HL-60/S4 treated with retinoic acid at 250 ng/mL for 4 days and 3 days (cell line): Measurements from ENCODE around the gene ZSCAN22.
"Not testable (repeated sequence)": the region's sequence is repeated elsewhere in the genome, so short reads cannot be mapped to it uniquely, and the experiment has no call there.

Experiments used
- in situ Hi-C: fragments of 300-500 bp; cut with MboI; formaldehyde crosslinking; loops from 2 replicates; pipeline ENCODE4 v1.7.0; 2022; ENCODE audit warnings: low sequenced_read_pairs

Gene ZSCAN22

DNA sequence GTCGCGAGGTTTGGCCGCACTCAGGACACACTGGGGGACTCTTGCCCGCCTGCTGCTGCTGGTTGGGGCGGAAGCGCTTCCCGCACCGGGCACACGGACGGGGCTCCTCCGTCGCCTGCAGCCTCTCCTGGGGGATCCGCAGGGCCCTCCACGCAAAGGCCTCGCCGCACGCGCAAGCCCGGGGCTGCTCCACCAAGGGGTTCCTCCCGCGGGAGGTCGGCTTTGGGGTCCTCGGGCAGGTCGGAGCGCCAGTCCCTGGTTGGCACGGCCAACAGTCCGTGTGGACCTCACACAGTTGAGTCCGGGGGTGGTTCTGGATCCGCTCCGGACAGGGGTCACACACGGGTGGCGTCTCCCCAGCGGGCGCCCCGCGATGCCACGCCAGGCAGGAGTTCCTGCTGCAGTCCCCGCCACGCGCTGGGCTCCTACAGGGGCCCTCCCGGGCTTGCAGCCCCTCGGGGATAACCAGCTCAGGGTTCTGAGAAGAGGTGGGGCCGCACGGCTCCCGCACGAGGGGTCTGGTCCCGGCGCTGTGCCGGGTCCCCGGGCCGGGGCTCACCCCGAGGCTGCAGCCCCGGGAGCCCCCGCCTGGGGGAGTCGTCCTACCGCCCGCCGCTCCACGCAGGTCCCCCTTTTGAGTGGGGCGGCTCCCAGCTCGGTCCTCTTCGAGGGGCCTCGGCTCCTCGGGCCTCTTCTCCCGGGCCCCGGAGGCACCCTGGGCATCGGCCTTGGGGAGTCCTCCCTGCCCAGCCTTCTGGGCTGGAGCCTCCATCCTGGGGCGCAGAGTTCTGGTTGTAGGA, 42.0 kb downstream of the ZSCAN22 start:
- in situ Hi-C loops = no loop called here

DNA sequence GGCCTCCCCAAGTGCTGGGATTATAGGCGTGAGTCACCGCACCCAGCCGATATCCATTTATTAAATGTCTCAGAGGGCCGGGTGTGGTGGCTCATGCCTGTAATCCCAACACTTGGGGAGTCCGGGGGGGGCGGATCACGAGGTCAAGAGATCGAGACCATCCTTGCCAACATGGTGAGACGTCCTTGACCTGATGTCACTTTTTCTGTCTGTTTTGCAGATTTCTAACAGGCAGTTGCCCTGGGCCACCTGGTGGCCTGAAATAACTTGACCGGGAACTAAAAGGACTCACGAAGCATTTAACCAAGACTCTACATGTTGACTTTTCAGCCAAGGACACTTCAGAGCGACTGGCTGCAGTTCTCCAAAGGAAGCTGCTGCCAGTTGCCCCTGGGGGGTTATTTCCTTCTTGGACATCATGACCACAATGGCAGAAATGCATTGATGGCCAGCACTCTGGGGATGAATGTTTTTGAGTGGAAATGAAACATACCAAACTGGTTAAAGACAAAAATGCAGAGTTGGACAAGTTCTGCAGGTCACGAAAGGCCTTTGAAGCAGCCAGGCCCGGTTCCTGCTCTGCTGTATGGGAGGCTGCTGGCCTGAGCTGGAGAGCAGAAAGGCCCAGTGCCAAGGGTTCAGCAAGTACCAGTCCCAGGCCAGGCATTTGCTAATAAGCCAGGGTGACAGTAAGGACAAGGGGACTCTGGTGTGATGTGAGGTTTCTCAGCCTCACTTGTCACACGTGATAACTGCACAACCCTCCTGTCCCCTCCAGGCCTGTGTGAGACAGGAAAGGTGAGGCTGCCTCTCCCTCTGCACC, 45.7 kb downstream of the ZSCAN22 start:
- in situ Hi-C loops = no loop called here

DNA sequence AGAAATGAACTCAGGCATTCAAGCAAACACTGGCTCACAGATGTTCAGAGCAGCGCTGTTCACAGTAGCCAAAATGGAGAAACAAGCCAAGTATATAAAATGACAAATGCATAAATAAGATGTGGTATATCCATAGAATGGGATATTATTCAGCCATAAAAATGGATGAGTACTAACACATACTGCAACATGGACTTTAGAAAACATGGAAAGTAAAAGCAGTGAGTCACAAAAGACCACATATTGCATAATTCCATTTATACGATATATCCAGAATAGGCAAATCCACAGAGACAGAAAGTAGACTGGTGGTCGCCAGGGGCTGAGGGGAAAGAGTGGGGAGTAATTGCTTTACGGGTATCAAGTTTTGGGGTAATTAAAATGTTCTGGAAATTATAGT, 47.4 kb downstream of the ZSCAN22 start:
- in situ Hi-C loops = no loop called here

DNA sequence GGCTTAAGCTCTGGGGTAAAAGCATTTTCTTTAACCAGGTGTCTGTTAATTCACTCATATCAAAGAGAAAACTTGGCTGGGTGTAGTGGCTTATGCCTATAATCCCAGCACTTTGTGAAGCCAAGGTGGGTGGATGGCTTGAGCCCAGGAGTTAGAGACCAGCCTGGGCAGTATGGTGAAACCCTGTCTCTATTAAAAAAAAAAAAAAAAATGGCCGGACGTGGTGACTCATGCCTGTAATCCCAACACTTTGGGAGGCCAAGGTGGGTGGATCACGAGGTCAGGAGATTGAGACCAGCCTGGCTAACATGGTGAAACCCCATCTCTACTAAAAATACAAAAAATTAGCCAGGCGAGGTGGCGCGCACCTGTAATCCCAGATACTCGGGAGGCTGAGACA, 49.9 kb downstream of the ZSCAN22 start:
- in situ Hi-C loops = not testable (repeated sequence)

DNA sequence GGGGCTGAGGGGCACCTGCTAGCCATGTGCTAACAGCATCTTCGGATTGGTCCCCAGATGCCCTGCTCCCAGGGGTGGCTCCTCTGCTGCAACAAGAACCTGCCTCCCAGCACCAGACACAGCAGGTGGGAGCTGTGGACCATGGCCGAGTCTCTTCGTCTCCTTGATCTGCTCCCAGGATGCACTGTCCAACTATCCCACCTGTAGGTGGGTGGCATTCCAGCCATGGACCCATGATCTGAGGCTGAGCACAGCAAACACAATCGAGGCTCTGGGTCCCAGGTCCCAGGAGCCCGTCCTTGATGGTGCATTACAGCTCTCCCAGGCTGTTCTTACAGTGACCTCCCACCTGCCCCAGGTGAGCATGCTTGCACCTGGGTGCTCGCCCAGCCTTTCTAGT, 52.5 kb downstream of the ZSCAN22 start:
- in situ Hi-C loops = no loop called here

DNA sequence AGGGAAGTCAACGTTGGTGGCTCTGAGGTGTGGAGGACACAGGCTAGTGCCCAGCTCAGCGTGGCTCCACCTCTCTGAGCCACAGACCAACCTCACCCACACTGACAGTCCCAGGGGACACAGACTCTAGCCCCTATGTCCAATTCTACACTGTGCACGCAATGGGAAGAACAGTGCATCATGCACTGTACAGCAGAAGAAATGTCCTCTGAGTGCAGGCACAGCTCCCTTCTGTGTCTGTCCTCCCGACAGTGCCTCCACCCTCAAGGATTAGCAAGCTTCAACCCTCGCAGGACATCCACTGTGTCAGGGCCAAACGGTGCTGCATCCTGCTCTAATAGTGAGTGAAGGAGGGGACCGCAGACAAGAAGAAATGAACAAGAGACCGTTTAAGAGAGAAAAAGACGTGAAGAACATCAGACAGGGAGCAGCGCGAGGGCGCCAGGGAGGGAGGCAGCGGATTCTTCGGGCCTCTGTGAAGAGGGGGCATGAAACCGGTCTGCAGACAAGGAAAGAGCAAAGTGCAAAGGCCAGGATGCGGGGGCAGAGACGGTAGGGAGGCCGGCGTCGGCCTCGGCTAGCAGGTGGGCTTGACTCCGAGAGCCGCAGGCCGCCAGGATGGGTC, 53.4 kb downstream of the ZSCAN22 start:
- in situ Hi-C loops = no loop called here

DNA sequence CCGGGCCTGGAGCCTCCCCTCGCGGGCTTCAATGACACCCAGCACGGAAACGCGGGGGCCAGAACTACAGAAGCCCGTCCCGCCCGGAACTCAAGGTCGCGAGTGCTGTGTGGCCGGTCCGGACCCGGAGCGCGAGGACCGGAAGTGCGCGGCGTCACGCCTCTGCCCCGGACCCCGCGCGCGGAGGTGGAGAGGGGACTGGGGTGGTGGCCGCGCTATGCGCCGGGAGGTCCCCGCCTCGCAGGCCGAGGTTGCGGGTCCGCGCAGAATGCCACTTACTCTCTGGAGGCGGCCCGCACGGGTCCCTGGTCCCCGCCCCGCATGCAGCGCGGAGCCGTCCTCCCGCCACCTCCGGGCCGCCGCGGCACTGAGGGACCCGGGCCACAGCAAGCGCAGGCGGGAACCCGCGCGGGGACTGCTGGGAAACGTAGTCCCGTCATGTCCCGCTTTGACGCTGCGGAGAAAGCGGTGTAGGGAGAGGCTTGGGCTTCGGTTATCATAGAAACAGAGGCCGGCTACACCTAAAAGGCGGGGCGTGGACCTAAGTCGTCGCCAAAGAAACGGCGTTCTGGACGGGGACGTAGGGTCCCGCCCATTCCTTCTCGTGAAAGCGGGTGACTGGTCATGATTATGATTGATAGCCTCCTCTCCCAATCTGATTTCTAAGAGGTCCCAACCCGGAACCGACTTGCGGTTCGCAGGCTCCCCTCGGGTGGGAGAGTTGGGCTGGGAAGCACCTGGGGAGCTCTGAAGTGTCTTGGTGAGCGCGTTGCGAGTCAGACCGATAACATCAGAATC, 54.1 kb downstream of the ZSCAN22 start, which contains the start of gene ZNF837:
ZNF837 (minus strand) TSS at position 369 of the 798 bp plus-strand sequence. CDS start 11,698 bp downstream, outside the sequence.
- in situ Hi-C loops = no loop called here

DNA sequence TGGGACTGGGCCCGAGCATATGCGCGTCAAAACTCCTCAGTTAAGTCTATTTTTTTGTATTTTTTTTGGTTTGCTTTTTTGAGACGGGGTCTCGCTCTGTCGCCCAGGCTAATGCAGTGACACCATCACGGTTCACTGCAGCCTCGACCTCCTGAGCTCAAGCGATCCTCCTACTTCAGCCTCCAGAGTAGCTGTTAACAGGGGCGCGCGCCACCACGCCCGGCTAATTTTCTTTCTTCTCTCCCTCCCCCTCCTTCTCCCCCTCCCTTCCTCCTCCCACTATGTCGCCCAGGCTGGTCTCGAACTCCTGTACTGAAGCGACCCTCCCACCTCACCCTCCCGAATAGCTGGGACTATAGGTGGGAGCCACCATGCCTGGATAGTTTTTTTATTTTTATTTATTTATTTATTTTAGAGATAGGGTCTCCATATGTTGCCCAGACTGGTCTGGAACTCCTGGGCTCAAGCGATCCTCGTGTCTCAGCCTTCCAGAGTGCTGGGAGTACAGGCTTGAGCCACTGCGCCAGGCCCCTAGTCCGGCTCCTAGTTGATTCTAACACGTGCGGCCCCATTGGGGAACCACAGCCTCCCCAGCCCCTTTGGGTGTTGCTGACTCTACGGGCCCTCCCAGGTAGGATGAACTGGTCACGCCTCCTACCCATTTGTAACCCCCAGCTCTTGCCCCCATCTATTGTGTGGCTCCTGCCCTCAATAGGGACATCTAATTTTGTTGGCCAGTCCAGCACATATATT, 54.8 kb downstream of the ZSCAN22 start:
- in situ Hi-C loops = no loop called here

DNA sequence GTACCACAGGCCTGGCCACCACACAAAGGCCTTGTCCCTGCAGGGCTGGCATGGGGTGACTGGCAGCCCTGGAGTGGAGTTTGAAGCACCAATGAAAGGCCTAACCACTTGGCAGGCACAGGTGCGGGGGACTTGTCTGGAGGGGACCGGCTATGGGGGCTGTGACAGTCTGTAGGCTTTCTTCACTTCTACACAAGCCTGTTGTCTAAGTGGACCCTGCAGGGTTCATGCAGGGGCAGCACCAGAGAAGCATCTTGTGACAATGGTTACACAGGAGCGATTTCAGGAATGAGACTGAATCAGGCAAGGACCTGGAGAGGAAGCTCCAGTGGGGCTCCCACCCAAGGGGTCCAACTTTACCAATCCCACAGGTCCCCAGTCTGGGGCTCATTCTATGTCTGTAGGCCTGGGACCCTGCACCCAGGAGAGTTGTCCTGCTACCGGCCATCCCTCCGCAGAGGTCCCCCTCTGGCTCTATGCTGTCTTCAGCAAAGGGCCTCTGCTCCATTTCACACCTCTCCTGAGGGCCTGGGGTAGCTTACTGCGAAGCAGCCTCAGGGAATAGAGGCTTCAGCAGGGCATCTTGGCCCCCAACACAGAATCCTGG, 56.3 kb downstream of the ZSCAN22 start:
- in situ Hi-C loops = no loop called here

DNA sequence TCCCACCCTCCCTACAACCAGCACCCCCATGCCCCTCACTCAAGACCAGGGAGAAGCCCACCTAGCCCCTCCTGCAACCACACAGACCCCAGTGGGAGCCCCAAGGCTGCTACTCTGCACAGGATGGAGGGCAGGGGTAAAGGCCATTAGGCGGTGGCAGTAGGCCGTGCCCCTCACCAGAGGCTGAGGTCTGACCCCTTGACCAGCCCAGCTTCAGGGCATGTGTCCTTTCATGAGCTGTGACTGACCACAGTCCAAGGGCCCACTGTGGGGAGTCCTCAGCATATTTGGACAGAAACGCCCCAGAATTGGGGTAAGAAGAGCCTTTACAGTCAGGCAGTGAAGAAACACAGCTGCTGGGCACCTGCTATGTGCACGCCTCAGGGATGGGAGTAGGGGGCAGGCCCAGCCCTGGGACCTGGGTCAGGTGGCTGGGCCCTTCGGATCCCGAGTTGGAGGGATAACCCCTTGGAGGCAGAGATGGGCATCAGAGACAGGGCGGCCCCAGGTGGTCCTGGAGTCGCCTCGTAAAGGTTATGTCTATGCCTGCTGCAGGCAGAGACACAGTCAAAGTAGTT, 58.6 kb downstream of the ZSCAN22 start:
- in situ Hi-C loops = no loop called here

DNA sequence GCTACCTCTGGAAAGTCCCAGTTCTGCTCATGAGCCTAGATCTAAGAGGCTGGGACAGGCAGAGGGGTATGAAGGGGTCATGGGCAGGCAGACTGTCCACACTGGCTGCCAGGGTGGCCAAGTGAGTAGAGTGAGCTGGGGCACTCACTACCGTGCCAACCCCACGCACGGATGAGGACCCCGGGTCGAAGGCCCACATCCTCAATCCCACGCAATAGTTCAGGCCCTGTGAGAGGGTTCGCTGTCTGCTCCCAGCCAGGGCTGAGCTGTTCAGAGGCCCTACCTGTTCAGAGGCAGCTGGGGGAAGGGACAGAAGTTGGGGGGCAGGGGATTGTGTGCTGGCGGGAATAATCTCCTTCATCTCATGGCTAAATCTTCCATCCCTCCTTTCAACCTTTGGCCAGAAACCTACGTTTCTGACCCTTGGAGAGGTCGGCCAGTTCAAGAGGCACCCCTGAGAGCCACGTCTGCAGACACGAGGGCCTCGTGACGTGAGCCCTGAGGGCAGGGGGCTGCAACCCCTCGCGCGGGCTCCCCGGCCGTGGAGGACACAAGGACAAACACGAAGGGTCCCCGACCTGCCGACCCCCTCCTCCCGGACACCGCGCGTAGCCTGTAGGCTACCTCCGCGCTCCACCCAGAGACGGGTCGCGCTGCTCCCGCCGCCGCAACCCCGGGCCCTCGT, 59.2 kb downstream of the ZSCAN22 start:
- in situ Hi-C loops = no loop called here

DNA sequence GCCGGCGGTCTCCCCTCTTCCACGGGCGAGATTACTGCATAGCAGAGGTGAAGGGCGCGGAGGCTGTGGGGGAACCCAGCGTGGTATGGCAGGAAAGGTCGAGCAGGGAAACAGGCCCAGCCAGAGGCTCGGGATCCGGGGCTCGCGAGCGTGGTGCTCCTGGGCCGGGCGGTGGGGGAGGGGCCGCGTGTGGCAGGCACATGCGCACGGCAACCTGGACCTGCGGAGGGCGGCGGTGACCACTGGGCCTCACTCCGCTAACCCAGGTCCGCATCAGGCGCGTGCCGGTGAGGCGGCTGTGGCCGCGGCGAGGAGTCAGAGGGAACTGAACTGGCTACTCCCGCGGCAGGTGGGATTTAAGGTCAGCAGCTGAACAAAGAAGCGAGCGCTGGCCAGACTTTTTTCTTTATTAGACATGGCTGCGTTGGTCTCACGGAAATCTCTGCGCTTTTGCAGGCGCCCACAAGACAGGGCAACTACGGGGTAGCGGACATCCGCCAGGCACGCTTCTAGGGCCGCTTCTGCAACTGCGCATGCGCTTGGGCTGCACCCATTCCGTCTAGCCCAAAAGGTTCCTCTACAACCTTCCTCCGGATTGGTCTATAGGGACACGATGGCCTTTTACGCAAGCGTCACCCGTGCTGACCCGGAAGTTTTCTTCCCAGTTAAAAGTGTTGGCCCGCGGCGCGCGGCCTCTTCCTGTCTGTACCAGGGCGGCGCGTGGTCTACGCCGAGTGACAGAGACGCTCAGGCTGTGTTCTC, 60.0 kb downstream of the ZSCAN22 start, which contains the start of gene RPS5:
RPS5 (plus strand) TSS at position 694 of the 762 bp plus-strand sequence. CDS start 869 bp downstream, outside the sequence.
- in situ Hi-C loops = no loop called here

DNA sequence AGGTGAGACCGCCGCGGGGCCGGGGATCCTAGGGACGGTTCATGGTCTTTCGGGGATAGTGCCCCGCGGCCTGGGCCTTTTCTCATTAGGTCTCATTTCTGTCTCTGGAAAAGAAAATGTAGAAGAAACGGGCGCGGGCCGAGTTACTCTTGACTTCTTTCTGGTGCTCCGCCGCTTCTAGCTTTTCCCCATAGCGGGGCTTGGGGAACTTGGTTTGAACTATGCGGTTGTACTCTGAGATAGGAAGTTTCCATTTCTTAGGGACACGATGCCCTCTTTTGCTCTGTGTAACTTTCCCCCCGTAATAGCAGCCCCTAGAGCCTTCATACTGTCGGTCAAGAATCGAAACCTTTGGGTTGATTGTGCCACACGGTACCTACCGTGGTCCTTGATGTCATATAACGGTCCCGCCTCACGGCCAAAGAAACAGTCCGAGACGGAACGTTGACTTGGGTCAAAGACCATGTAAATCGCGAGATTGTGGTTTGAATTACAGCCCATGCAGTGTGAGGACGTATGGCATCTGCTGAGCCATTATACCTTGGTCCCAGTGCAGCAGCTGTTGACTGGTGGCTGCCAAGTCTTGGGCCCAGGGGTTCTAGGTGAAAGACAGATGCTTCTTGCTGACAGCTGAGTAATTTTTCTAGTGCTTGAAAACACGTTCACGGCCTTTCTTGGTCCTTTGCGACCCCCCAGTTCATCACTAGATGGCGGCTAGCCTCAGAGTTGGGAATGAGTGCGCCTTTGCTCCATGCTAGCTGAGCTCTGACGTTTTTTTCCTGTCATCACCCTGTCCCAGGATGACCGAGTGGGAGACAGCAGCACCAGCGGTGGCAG, 60.8 kb downstream of the ZSCAN22 start:
- in situ Hi-C loops = no loop called here

DNA sequence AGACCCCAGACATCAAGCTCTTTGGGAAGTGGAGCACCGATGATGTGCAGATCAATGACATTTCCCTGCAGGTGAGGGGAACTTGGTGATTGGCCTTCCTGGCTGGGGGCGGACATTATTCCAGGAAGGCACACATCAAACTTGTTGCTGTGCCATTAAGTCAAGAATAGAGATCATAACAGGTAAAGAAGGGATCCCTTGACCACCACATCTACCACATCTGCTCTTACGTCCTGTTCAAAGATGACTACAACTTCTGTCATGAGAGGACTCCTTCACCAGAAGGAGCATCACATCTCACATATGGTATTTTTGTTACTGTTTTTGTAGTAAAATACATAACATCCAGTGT, 61.4 kb downstream of the ZSCAN22 start:
- in situ Hi-C loops = no loop called here
